Measurements from ENCODE around the gene MED13. TPM values are rescaled to one million over a fixed set of nuclear protein-coding genes. Genes with fewer than 3 reads are reported as not detected.
A peak's percentile ranks its signal among the peaks of the same experiment; 100 is the strongest.

Gene MED13
- polyA plus RNA-seq, 1 donor (not counting 4 experiments of a cell fraction or from before 2014, with no cell fraction given) = 21.4 TPM

- Histone ChIP-seq H3K4me1 (ENCODE audit: control insufficient read depth, extremely low read depth, insufficient read depth, low read length) (peaks cover 19% of the 10 kb centered on the region), H3K9me3 (ENCODE audit: control insufficient read depth, low read depth, low read length) (no peaks in the 10 kb centered on the region), H3K4me3 (ENCODE audit: control insufficient read depth in 2 of 3, extremely low read depth in 1 of 3, insufficient read depth in 2 of 3, low read depth in 1 of 3, low read length in 3 of 3) (no peak overlapping the region), H3K9ac (ENCODE audit: control insufficient read depth, extremely low read depth, insufficient read depth, low read length) (peak overlapping the region; percentile 11), H2AFZ (ENCODE audit: control insufficient read depth, low read length) (no peak overlapping the region), H3K27me3 (ENCODE audit: control insufficient read depth, extremely low read depth, insufficient read depth, low read length) (no peaks in the 10 kb centered on the region), H3K9me1 (ENCODE audit: control insufficient read depth, extremely low read depth, insufficient read depth, low read length) (no peaks in the 10 kb centered on the region), H3K27ac (ENCODE audit: control insufficient read depth, insufficient read depth, low read length) (peak overlapping the region; percentile 34), H3K36me3 (ENCODE audit: control insufficient read depth in 2 of 2, extremely low read depth in 1 of 2, insufficient read depth in 2 of 2, low read length in 2 of 2) (no peaks in the 10 kb centered on the region), H3K79me2 (ENCODE audit: control insufficient read depth, insufficient read depth, low read length) (no peaks in the 10 kb centered on the region), H4K20me1 (ENCODE audit: control insufficient read depth, extremely low read depth, insufficient read depth, low read length) (no peaks in the 10 kb centered on the region), H3K4me2 (ENCODE audit: control insufficient read depth, extremely low read depth, insufficient read depth, low read depth, low read length) (no peak overlapping the region)
- FAIRE-seq (no peak), DNase-seq (ENCODE audit: low read depth, low spot score) (no peak)
- dilution Hi-C loops (cut with MboI; ENCODE audit: extremely low pct_ligation_motif_present, low sequenced_read_pairs) = no loop called here
- no peak for TF ChIP-seq EZH2 (IDR thresholded peaks at IDR 0.05; ENCODE audit: low read length)
- TF ChIP-seq CTCF (optimal IDR thresholded peaks at IDR 0.05 in 1 of 3, IDR thresholded peaks at IDR 0.05 in 1 of 3, conservative IDR thresholded peaks at IDR 0.05 in 1 of 3; ENCODE audit: extremely low read depth in 1 of 3, insufficient read depth in 2 of 3, low read length in 3 of 3) = no peak
Measured at GRCh38 chr17:62092784-62093183, 27.7 kb upstream of the MED13 start.

GRCh38 chr17:62091804-62092203, 26.7 kb upstream of the MED13 start:
- Histone ChIP-seq H3K36me3 (ENCODE audit: control insufficient read depth in 2 of 2, extremely low read depth in 1 of 2, insufficient read depth in 2 of 2, low read length in 2 of 2) (no peaks in the 10 kb centered on the region), H3K4me1 (ENCODE audit: control insufficient read depth, extremely low read depth, insufficient read depth, low read length) (peaks cover 19% of the 10 kb centered on the region), H3K79me2 (ENCODE audit: control insufficient read depth, insufficient read depth, low read length) (no peaks in the 10 kb centered on the region), H3K4me3 (ENCODE audit: control insufficient read depth in 2 of 3, extremely low read depth in 1 of 3, insufficient read depth in 2 of 3, low read depth in 1 of 3, low read length in 3 of 3) (no peak overlapping the region), H4K20me1 (ENCODE audit: control insufficient read depth, extremely low read depth, insufficient read depth, low read length) (no peaks in the 10 kb centered on the region), H3K27ac (ENCODE audit: control insufficient read depth, insufficient read depth, low read length) (no peak overlapping the region), H3K9me3 (ENCODE audit: control insufficient read depth, low read depth, low read length) (no peaks in the 10 kb centered on the region), H3K4me2 (ENCODE audit: control insufficient read depth, extremely low read depth, insufficient read depth, low read depth, low read length) (no peak overlapping the region), H3K9ac (ENCODE audit: control insufficient read depth, extremely low read depth, insufficient read depth, low read length) (no peak overlapping the region), H3K9me1 (ENCODE audit: control insufficient read depth, extremely low read depth, insufficient read depth, low read length) (no peaks in the 10 kb centered on the region), H3K27me3 (ENCODE audit: control insufficient read depth, extremely low read depth, insufficient read depth, low read length) (no peaks in the 10 kb centered on the region), H2AFZ (ENCODE audit: control insufficient read depth, low read length) (no peak overlapping the region)
- TF ChIP-seq EZH2 (IDR thresholded peaks at IDR 0.05; ENCODE audit: low read length) (no peak), CTCF (optimal IDR thresholded peaks at IDR 0.05 in 1 of 3, IDR thresholded peaks at IDR 0.05 in 1 of 3, conservative IDR thresholded peaks at IDR 0.05 in 1 of 3; ENCODE audit: extremely low read depth in 1 of 3, insufficient read depth in 2 of 3, low read length in 3 of 3) (no peak)
- FAIRE-seq = no peak
- no peak for DNase-seq (ENCODE audit: low read depth, low spot score)
- dilution Hi-C loops (cut with MboI; ENCODE audit: extremely low pct_ligation_motif_present, low sequenced_read_pairs) = no loop called here

Measured in keratinocyte (primary cell).